Measurements from ENCODE around the gene DLGAP3. TPM values are rescaled to one million over a fixed set of nuclear protein-coding genes. Genes with fewer than 3 reads are reported as not detected.

DLGAP3 gene
- total RNA-seq, 1 experiment from 2014 or later = 0.27 TPM

DNA sequence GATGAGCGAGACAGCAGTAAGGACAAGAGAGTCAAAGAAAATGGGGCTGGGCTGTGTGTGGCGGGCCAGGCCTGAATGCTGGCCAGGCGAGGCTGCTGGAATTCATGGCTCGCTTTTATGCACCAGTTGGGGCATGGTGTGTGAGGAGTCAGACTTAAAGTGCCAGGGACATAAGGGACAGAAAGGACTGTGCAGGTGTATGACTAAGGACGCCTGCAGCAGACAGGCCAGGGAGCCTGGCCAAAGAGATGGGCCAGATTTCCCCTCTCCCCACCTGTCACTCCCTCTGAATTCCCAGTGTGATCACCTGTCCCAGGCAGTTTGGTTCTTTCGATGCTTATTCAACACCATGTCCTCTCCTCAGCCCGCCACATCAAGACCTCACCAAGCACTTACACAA, 53.0 kb downstream of the DLGAP3 start:
- no peak for TF ChIP-seq JUND (IDR thresholded peaks at IDR 0.05)
- no peak for TF ChIP-seq EZH2 (IDR thresholded peaks at IDR 0.05)
- no peak for TF ChIP-seq ZFX (IDR thresholded peaks at IDR 0.05)
- no peak overlapping the region for H3K27ac ChIP-seq (ENCODE audit: low read depth, low read length)
- no peaks in the 10 kb centered on the region for H3K9me3 ChIP-seq (ENCODE audit: control insufficient read depth in 1 of 2, insufficient read depth in 1 of 2, low read depth in 1 of 2, low read length in 2 of 2)
- no peaks in the 10 kb centered on the region for H3K79me2 ChIP-seq (ENCODE audit: insufficient read depth, low read length)
- CTCF ChIA-PET = no interaction called here
- no TSS peak for BruUV-seq (replicated peaks)
- POLR2A ChIA-PET = no interaction called here
- no peaks in the 10 kb centered on the region for H3K4me1 ChIP-seq (ENCODE audit: control insufficient read depth in 1 of 2, insufficient read depth in 2 of 2, low read length in 2 of 2)
- H3K9ac ChIP-seq (ENCODE audit: low read length) = no peak overlapping the region
- no peak for ATAC-seq
- H3K4me3 ChIP-seq (replicated peaks in 1 of 2; ENCODE audit: low read depth in 1 of 2, low read length in 2 of 2) = no peak overlapping the region
- no peak overlapping the region for H3K4me2 ChIP-seq (ENCODE audit: low read length)
- RAD21 ChIA-PET (ENCODE audit: low non-redundant PET in 1 of 2, low total read pairs in 2 of 2, uncharacterized antibody in 2 of 2, unreplicated experiment in 2 of 2) = no interaction called here
- no peak overlapping the region for H2AFZ ChIP-seq (ENCODE audit: low read depth, low read length, poor library complexity, severe bottlenecking)
- no peak for DNase-seq (ENCODE audit: low read depth, low spot score)
- H3K9me2 ChIP-seq (ENCODE audit: insufficient read depth) = no peaks in the 10 kb centered on the region
- H4K20me1 ChIP-seq (ENCODE audit: insufficient read depth) = no peaks in the 10 kb centered on the region
- H3K36me3 ChIP-seq (ENCODE audit: control insufficient read depth in 1 of 2, insufficient read depth in 2 of 2, low read length in 2 of 2) = no peaks in the 10 kb centered on the region
- H3K27me3 ChIP-seq (ENCODE audit: insufficient read depth, low read length) = peaks cover 44% of the 10 kb centered on the region
- intact Hi-C loops (cut with micrococcal nuclease) = no loop called here

GRCh38 chr1:34874296-34874952, 55.0 kb downstream of the DLGAP3 start:
- CTCF ChIA-PET = interaction anchor here (0.7 kb wide), 1 partner anchor 15 kb away, joined by 3 read pairs; the partner anchor contains the start of gene SMIM12
- no peak for DNase-seq (ENCODE audit: low read depth, low spot score)
- H3K27me3 ChIP-seq (ENCODE audit: insufficient read depth, low read length) = peaks cover 48% of the 10 kb centered on the region
- H4K20me1 ChIP-seq (ENCODE audit: insufficient read depth) = no peaks in the 10 kb centered on the region
- BruUV-seq (replicated peaks) = no TSS peak
- no peak overlapping the region for H3K4me2 ChIP-seq (ENCODE audit: low read length)
- H3K4me1 ChIP-seq (ENCODE audit: control insufficient read depth in 1 of 2, insufficient read depth in 2 of 2, low read length in 2 of 2) = no peaks in the 10 kb centered on the region
- H2AFZ ChIP-seq (ENCODE audit: low read depth, low read length, poor library complexity, severe bottlenecking) = no peak overlapping the region
- intact Hi-C loops (cut with micrococcal nuclease) = no loop called here
- H3K36me3 ChIP-seq (ENCODE audit: control insufficient read depth in 1 of 2, insufficient read depth in 2 of 2, low read length in 2 of 2) = no peaks in the 10 kb centered on the region
- no peaks in the 10 kb centered on the region for H3K79me2 ChIP-seq (ENCODE audit: insufficient read depth, low read length)
- POLR2A ChIA-PET = no interaction called here
- no peak for ATAC-seq
- H3K4me3 ChIP-seq (replicated peaks in 1 of 2; ENCODE audit: low read depth in 1 of 2, low read length in 2 of 2) = no peak overlapping the region
- no peak overlapping the region for H3K27ac ChIP-seq (ENCODE audit: low read depth, low read length)
- no peak overlapping the region for H3K9ac ChIP-seq (ENCODE audit: low read length)
- RAD21 ChIA-PET (ENCODE audit: low non-redundant PET in 1 of 2, low total read pairs in 2 of 2, uncharacterized antibody in 2 of 2, unreplicated experiment in 2 of 2) = no interaction called here
- no peaks in the 10 kb centered on the region for H3K9me3 ChIP-seq (ENCODE audit: control insufficient read depth in 1 of 2, insufficient read depth in 1 of 2, low read depth in 1 of 2, low read length in 2 of 2)
- no peaks in the 10 kb centered on the region for H3K9me2 ChIP-seq (ENCODE audit: insufficient read depth)
- TF ChIP-seq JUND (IDR thresholded peaks at IDR 0.05) = no peak
- TF ChIP-seq POLR2AphosphoS5 (IDR thresholded peaks at IDR 0.05; ENCODE audit: low read depth, low read length) = no peak
- no peak for TF ChIP-seq SP1 (IDR thresholded peaks at IDR 0.05; ENCODE audit: low read depth)
- TF ChIP-seq TCF7L2 (IDR thresholded peaks at IDR 0.05; ENCODE audit: borderline replicate concordance, extremely low read depth, insufficient read depth, insufficient read length) = no peak
- TF ChIP-seq, protein P1, sequence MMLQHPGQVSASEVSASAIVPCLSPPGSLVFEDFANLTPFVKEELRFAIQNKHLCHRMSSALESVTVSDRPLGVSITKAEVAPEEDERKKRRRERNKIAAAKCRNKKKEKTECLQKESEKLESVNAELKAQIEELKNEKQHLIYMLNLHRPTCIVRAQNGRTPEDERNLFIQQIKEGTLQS (IDR thresholded peaks at IDR 0.05) = no peak
- no peak for TF ChIP-seq ZBTB33 (IDR thresholded peaks at IDR 0.05; ENCODE audit: extremely low read depth, insufficient replicate concordance, low read length)
- TF ChIP-seq ZFX (IDR thresholded peaks at IDR 0.05) = no peak
- no peak for TF ChIP-seq EZH2 (IDR thresholded peaks at IDR 0.05)
- TF ChIP-seq POLR2A (IDR thresholded peaks at IDR 0.05; ENCODE audit: borderline replicate concordance, extremely low read depth, insufficient read depth, insufficient read length) = no peak
- TF ChIP-seq EGR1 (IDR thresholded peaks at IDR 0.05; ENCODE audit: low read depth) = no peak
- no peak for TF ChIP-seq CTCF (IDR thresholded peaks at IDR 0.05 in 2 of 3, conservative IDR thresholded peaks at IDR 0.05 in 1 of 3; ENCODE audit: borderline replicate concordance in 1 of 3, insufficient read depth in 1 of 3, low read depth in 2 of 3, low read length in 2 of 3)
- no peak for TF ChIP-seq REST (IDR thresholded peaks at IDR 0.05; ENCODE audit: low read depth)

All from HCT116 (cell line).